HEK293 (cell line): Measurements from ENCODE around the gene TCEAL1.

Source experiments
- CTCF ChIA-PET: fragments of 350-600 bp; formaldehyde crosslinking; extraction: SDS; loops from one replicate; lab custom pipeline; 2021; ENCODE audit warnings: antibody characterized with exemption; lab: Yijun Ruan, JAX
- POLR2A ChIA-PET: fragments of 300-600 bp; formaldehyde crosslinking; extraction: SDS; loops from one replicate; lab custom pipeline; 2020; ENCODE audit warnings: antibody characterized with exemption, inconsistent platforms; lab: Yijun Ruan, JAX
- H3K27ac ChIP-seq: fragments of 200-500 bp; sonication (Bioruptor generic); 2 replicates; pipeline ENCODE4 v1.5.1; 2014; ENCODE audit warnings: low read depth, low read length, control low read depth, inconsistent platforms; ENCODE audit errors: extremely low read depth
- H3K36me3 ChIP-seq, 2 experiments: fragments of 200-500 bp in 1 of 2; sonication (Bioruptor generic) in 1 of 2; 1 replicate in 1 of 2; 2 replicates in 1 of 2; pipeline ENCODE4 v1.5.1; 2014 to 2017; ENCODE audit warnings: inconsistent platforms in 2 of 2, low read length in 2 of 2; ENCODE audit not compliant: control insufficient read depth in 2 of 2, insufficient read depth in 1 of 2
- H3K4me1 ChIP-seq: fragments of 200-500 bp; sonication (Bioruptor generic); 2 replicates; pipeline ENCODE4 v1.5.1; 2014; ENCODE audit warnings: mild to moderate bottlenecking, low read length, inconsistent platforms; ENCODE audit not compliant: control insufficient read depth, insufficient read depth
- H3K4me3 ChIP-seq: 2 replicates; pipeline ENCODE4 v1.5.1; 2011; ENCODE audit warnings: low read depth, mild to moderate bottlenecking, control low read depth, low read length, moderate library complexity
- H3K9me3 ChIP-seq: fragments of 200-500 bp; sonication (Bioruptor generic); 2 replicates; pipeline ENCODE4 v1.5.1; 2014; ENCODE audit warnings: low read depth, low read length, inconsistent platforms; ENCODE audit not compliant: control insufficient read depth, insufficient read depth
- ATF2 ChIP-seq: fragments of 450-650 bp; formaldehyde crosslinking; IDR thresholded peaks from 2 replicates; pipeline ENCODE4 v1.5.1; 2016; ENCODE audit warnings: missing biosample characterization, missing genetic modification characterization, low read depth
- BCL11B ChIP-seq: fragments of 450-650 bp; formaldehyde crosslinking; IDR thresholded peaks from 2 replicates; pipeline ENCODE4 v1.5.1; 2016; ENCODE audit warnings: low read depth, missing biosample characterization, missing genetic modification characterization
- KLF7 ChIP-seq: fragments of 450-650 bp; formaldehyde crosslinking; IDR thresholded peaks from 2 replicates; pipeline ENCODE4 v1.5.1; 2016; ENCODE audit warnings: missing biosample characterization, missing genetic modification characterization, borderline replicate concordance
- PRDM6 ChIP-seq: fragments of 450-650 bp; formaldehyde crosslinking; IDR thresholded peaks from 2 replicates; pipeline ENCODE4 v1.5.1; 2017; ENCODE audit warnings: missing biosample characterization, missing genetic modification characterization
- ZBTB17 ChIP-seq: fragments of 450-650 bp; formaldehyde crosslinking; IDR thresholded peaks from 2 replicates; pipeline ENCODE4 v1.5.1; 2016; ENCODE audit warnings: missing biosample characterization, missing genetic modification characterization
- ZNF18 ChIP-seq: fragments of 450-650 bp; formaldehyde crosslinking; IDR thresholded peaks from 2 replicates; pipeline ENCODE4 v1.5.1; 2016; ENCODE audit warnings: missing biosample characterization, missing genetic modification characterization
- ZNF211 ChIP-seq: fragments of 450-650 bp; formaldehyde crosslinking; IDR thresholded peaks from 2 replicates; pipeline ENCODE4 v1.5.1; 2016; ENCODE audit warnings: low read depth, missing biosample characterization, missing genetic modification characterization
- ZNF266 ChIP-seq: fragments of 450-650 bp; formaldehyde crosslinking; IDR thresholded peaks from 2 replicates; pipeline ENCODE4 v1.5.1; 2016; ENCODE audit warnings: missing biosample characterization, missing genetic modification characterization, low read depth
- ZNF335 ChIP-seq: fragments of 450-650 bp; formaldehyde crosslinking; conservative IDR thresholded peaks from 2 replicates; pipeline ENCODE4 v1.5.1; 2016; ENCODE audit warnings: missing biosample characterization, missing genetic modification characterization
- ZNF354C ChIP-seq: fragments of 450-650 bp; formaldehyde crosslinking; IDR thresholded peaks from 2 replicates; pipeline ENCODE4 v1.5.1; 2016; ENCODE audit warnings: missing biosample characterization, missing genetic modification characterization, low read depth, borderline replicate concordance
- ZNF362 ChIP-seq: fragments of 450-650 bp; formaldehyde crosslinking; IDR thresholded peaks from 2 replicates; pipeline ENCODE4 v1.5.1; 2016; ENCODE audit warnings: missing biosample characterization, missing genetic modification characterization
- ZNF488 ChIP-seq: fragments of 450-650 bp; formaldehyde crosslinking; IDR thresholded peaks from 2 replicates; pipeline ENCODE4 v1.5.1; 2016; ENCODE audit warnings: missing biosample characterization, missing genetic modification characterization
- ZNF518A ChIP-seq: fragments of 450-650 bp; formaldehyde crosslinking; conservative IDR thresholded peaks from 2 replicates; pipeline ENCODE4 v1.5.1; 2016; ENCODE audit warnings: low read depth, missing biosample characterization, missing genetic modification characterization
- ZNF626 ChIP-seq: fragments of 450-650 bp; sonication (Bioruptor Pico); formaldehyde crosslinking; IDR thresholded peaks from 2 replicates; pipeline ENCODE4 v1.5.1; 2018; ENCODE audit warnings: missing biosample characterization, missing genetic modification characterization, inconsistent platforms
- ZNF645 ChIP-seq: fragments of 450-650 bp; formaldehyde crosslinking; IDR thresholded peaks from 2 replicates; pipeline ENCODE4; 2016; ENCODE audit warnings: missing biosample characterization, missing genetic modification characterization

Gene TCEAL1

GRCh38 chrX:103666202-103667107 lies 37.7 kb downstream of the TCEAL1 start:
- no peaks in the 10 kb centered on the region for H3K9me3 ChIP-seq
- H3K4me1 ChIP-seq: no peaks in the 10 kb centered on the region
- no peaks in the 10 kb centered on the region for H3K36me3 ChIP-seq
- no peak for TF ChIP-seq ZNF362 (tag by site-specific recombination)
- TF ChIP-seq ZNF645: no peak
- no peak for TF ChIP-seq ZNF335 (tag by site-specific recombination)
- TF ChIP-seq ZNF488 (tag by site-specific recombination): no peak
- TF ChIP-seq ZNF354C (tag by site-specific recombination): no peak
- TF ChIP-seq ZBTB17 (tag by site-specific recombination): no peak
- TF ChIP-seq KLF7 (tag by site-specific recombination): no peak
- no peak for TF ChIP-seq ZNF626 (tag by site-specific recombination)
- no peak for TF ChIP-seq ZNF18 (tag by site-specific recombination)
- no peak for TF ChIP-seq BCL11B (tag by site-specific recombination)
- no peak for TF ChIP-seq ZNF266 (tag by site-specific recombination)
- no peak for TF ChIP-seq ZNF211 (tag by site-specific recombination)
- no peak for TF ChIP-seq PRDM6 (tag by site-specific recombination)
- no peak for TF ChIP-seq ZNF518A (tag by site-specific recombination)
- no peak for TF ChIP-seq ATF2 (tag by site-specific recombination)
- no peak overlapping the region for H3K4me3 ChIP-seq
- H3K27ac ChIP-seq: no peak overlapping the region
- POLR2A ChIA-PET: no interaction called here
- CTCF ChIA-PET: interaction anchor here (0.6 kb wide), 1 partner anchor 36 kb away, joined by 3 read pairs; no protein-coding TSS in a partner anchor
